Measurements from ENCODE around the gene RELT. TPM values are rescaled to one million over a fixed set of nuclear protein-coding genes. Genes with fewer than 3 reads are reported as not detected.

Gene RELT
- total RNA-seq, 1 experiment from 2014 or later: 13.8 TPM

DNA sequence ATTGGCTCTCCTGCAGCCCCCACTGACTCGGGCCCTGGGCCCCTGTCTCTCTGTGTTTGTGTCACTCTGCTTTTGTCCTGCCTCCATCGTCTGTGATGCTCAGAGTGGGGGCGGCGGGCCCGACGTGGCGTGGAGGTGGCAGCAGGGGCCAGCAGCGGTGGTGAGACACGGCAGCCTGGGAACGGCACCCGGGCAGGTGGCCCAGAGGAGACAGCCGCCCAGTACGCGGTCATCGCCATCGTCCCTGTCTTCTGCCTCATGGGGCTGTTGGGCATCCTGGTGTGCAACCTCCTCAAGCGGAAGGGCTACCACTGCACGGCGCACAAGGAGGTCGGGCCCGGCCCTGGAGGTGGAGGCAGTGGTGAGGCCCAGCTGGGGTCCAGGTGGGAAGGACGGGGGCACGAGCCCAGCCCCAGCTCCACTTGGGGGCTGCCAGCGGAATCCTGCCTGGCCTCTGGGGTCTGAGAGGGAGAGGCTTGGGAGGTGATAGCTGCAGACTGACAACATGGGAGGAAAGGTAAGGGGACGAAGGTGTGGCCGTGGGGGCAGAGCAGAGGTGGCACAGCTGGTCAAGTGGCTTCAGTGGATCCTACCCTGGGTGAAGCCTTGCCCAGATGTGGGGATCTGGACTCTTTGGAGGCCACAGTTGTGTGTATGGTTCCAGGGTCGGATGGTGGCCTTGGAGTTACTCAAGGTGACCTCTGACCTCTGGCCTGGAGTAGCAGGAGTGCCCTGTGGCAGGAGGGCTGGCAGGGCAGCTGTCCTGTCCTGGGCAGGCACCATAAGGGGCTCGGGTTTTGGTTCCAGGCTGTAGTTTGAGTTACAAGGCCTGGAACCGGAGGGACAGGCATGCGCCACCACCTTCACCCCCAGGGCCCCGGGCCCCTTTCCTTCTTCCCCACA is 16.2 kb downstream of the RELT start:
- no peak overlapping the region for H3K4me2 ChIP-seq (ENCODE audit: low read length)
- H3K4me1 ChIP-seq (ENCODE audit: control insufficient read depth in 1 of 2, insufficient read depth in 2 of 2, low read length in 2 of 2): peaks cover 0 to 14% of the 10 kb centered on the region in 2 experiments; a peak in 1 of 4 replicates
- no peak overlapping the region for H2AFZ ChIP-seq (ENCODE audit: low read depth, low read length, poor library complexity, severe bottlenecking)
- CTCF ChIA-PET: interaction anchor here (0.9 to 2.3 kb wide), 12 partner anchors 8 to 267 kb away, joined by 3 to 62 read pairs (median 5); partner anchors contain the start of gene ARHGEF17
- intact Hi-C loops (cut with micrococcal nuclease): loop anchor here (1.0 kb wide), 2 partner anchors 41 to 85 kb away; no protein-coding TSS in a partner anchor
- no peaks in the 10 kb centered on the region for H3K9me2 ChIP-seq (ENCODE audit: insufficient read depth)
- H3K79me2 ChIP-seq (ENCODE audit: insufficient read depth, low read length): peaks cover 32% of the 10 kb centered on the region; the same call in 1 of the 2 replicates
- DNase-seq (ENCODE audit: low read depth, low spot score) (no peak), ATAC-seq (no peak)
- no TSS peak for BruUV-seq (replicated peaks)
- H4K20me1 ChIP-seq (ENCODE audit: insufficient read depth): no peaks in the 10 kb centered on the region
- POLR2A ChIA-PET: interaction anchor here (0.9 to 1.5 kb wide), 2 partner anchors 41 to 85 kb away, joined by 4 to 5 read pairs; no protein-coding TSS in a partner anchor
- no peak overlapping the region for H3K9ac ChIP-seq (ENCODE audit: low read length)
- no peaks in the 10 kb centered on the region for H3K9me3 ChIP-seq (ENCODE audit: control insufficient read depth in 1 of 2, insufficient read depth in 1 of 2, low read depth in 1 of 2, low read length in 2 of 2)
- H3K36me3 ChIP-seq (ENCODE audit: control insufficient read depth in 1 of 2, insufficient read depth in 2 of 2, low read length in 2 of 2): peaks cover 2 to 12% of the 10 kb centered on the region in 2 experiments; a peak in 2 of 4 replicates
- RAD21 ChIA-PET (ENCODE audit: low non-redundant PET in 1 of 2, low total read pairs in 2 of 2, uncharacterized antibody in 2 of 2, unreplicated experiment in 2 of 2): interaction anchor here (0.5 to 1.5 kb wide), 4 partner anchors 41 to 85 kb away, joined by 3 to 9 read pairs (median 6); no protein-coding TSS in a partner anchor
- H3K27ac ChIP-seq (ENCODE audit: low read depth, low read length): no peak overlapping the region
- TF ChIP-seq ZNF274 (IDR thresholded peaks at IDR 0.05; ENCODE audit: low read depth, low read length) (no peak), JUND (IDR thresholded peaks at IDR 0.05) (no peak), FOSL1 (IDR thresholded peaks at IDR 0.05; ENCODE audit: low read depth) (no peak), RAD21 (IDR thresholded peaks at IDR 0.05; ENCODE audit: low read depth) (no peak), POLR2A (IDR thresholded peaks at IDR 0.05; ENCODE audit: borderline replicate concordance, extremely low read depth, insufficient read depth, insufficient read length) (no peak), POLR2AphosphoS5 (IDR thresholded peaks at IDR 0.05; ENCODE audit: low read depth, low read length) (no peak), TCF7L2 (IDR thresholded peaks at IDR 0.05; ENCODE audit: borderline replicate concordance, extremely low read depth, insufficient read depth, insufficient read length) (no peak), CBX3 (IDR thresholded peaks at IDR 0.05; ENCODE audit: low read depth) (no peak), ELF1 (IDR thresholded peaks at IDR 0.05; ENCODE audit: borderline replicate concordance, low read depth) (no peak), EGR1 (IDR thresholded peaks at IDR 0.05; ENCODE audit: low read depth) (no peak), SIN3A (IDR thresholded peaks at IDR 0.05; ENCODE audit: low read depth) (no peak), YY1 (IDR thresholded peaks at IDR 0.05; ENCODE audit: extremely low read depth, insufficient replicate concordance, low read depth, low read length) (no peak)
- TF ChIP-seq, protein P1, sequence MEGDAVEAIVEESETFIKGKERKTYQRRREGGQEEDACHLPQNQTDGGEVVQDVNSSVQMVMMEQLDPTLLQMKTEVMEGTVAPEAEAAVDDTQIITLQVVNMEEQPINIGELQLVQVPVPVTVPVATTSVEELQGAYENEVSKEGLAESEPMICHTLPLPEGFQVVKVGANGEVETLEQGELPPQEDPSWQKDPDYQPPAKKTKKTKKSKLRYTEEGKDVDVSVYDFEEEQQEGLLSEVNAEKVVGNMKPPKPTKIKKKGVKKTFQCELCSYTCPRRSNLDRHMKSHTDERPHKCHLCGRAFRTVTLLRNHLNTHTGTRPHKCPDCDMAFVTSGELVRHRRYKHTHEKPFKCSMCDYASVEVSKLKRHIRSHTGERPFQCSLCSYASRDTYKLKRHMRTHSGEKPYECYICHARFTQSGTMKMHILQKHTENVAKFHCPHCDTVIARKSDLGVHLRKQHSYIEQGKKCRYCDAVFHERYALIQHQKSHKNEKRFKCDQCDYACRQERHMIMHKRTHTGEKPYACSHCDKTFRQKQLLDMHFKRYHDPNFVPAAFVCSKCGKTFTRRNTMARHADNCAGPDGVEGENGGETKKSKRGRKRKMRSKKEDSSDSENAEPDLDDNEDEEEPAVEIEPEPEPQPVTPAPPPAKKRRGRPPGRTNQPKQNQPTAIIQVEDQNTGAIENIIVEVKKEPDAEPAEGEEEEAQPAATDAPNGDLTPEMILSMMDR (IDR thresholded peaks at IDR 0.05 in 2 of 3, conservative IDR thresholded peaks at IDR 0.05 in 1 of 3; ENCODE audit: borderline replicate concordance in 1 of 3, insufficient read depth in 1 of 3, low read depth in 2 of 3, low read length in 2 of 3): no peak
- TF ChIP-seq, protein P2, sequence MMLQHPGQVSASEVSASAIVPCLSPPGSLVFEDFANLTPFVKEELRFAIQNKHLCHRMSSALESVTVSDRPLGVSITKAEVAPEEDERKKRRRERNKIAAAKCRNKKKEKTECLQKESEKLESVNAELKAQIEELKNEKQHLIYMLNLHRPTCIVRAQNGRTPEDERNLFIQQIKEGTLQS (IDR thresholded peaks at IDR 0.05): no peak
- TF ChIP-seq, protein P3, sequence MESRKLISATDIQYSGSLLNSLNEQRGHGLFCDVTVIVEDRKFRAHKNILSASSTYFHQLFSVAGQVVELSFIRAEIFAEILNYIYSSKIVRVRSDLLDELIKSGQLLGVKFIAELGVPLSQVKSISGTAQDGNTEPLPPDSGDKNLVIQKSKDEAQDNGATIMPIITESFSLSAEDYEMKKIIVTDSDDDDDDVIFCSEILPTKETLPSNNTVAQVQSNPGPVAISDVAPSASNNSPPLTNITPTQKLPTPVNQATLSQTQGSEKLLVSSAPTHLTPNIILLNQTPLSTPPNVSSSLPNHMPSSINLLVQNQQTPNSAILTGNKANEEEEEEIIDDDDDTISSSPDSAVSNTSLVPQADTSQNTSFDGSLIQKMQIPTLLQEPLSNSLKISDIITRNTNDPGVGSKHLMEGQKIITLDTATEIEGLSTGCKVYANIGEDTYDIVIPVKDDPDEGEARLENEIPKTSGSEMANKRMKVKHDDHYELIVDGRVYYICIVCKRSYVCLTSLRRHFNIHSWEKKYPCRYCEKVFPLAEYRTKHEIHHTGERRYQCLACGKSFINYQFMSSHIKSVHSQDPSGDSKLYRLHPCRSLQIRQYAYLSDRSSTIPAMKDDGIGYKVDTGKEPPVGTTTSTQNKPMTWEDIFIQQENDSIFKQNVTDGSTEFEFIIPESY (IDR thresholded peaks at IDR 0.05; ENCODE audit: extremely low read depth, insufficient replicate concordance, low read length): no peak
- TF ChIP-seq, protein P4, sequence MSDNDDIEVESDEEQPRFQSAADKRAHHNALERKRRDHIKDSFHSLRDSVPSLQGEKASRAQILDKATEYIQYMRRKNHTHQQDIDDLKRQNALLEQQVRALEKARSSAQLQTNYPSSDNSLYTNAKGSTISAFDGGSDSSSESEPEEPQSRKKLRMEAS (IDR thresholded peaks at IDR 0.05): no peak
- H3K4me3 ChIP-seq (replicated peaks in 1 of 2; ENCODE audit: low read depth in 1 of 2, low read length in 2 of 2): no peak overlapping the region
- H3K27me3 ChIP-seq (ENCODE audit: insufficient read depth, low read length): no peaks in the 10 kb centered on the region
